HG03575 (cell line): Measurements from ENCODE around the gene PTPRA.

Experiments
- ATAC-seq: cut with Tn5 transposase; IDR thresholded peaks from one replicate; pipeline ENCODE4 v1.9.1; 2021; ENCODE audit not compliant: unreplicated experiment, insufficient number of reproducible peaks, low FRiP score; ENCODE audit errors: extremely low read depth

Gene PTPRA

DNA sequence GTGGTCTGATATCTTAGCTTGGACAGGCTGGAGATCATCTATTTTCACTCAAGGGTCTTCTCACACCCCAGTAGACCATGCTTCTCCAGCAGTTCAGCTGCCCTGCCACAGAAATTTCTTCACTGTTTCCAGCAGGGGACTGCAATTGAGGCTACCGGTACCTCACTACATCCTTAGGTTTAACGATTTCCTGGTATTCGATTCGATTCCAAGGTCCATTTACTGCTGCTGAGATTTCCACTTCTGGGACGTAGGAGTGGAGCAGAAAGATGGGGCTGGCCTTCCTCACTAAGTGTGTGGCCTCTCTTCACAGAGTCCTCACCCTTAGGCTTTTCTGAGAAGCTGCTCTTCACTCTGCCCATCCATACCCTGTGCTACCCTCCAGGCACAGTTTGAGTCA lies 26.6 kb upstream of the PTPRA start:
- ATAC-seq: no peak

DNA sequence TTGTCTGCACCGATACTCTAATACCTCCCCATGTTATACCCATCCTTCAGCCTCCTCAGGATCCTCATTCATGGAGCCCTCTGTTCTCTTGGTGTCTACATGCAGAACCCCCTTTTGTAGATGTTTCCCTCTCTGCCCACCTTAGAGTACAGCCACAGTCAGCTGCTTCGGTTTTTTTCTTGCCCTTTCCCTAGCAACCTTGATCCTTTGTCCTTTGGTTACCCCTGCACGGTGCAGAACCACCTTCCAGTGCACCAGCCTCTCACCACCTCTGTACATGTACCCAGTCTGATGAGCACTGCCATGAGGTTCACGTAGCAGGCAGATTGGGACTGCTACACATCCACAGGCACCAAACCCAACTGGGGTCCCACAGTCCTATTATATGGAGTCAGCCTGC lies 25.5 kb upstream of the PTPRA start:
- no peak for ATAC-seq

DNA sequence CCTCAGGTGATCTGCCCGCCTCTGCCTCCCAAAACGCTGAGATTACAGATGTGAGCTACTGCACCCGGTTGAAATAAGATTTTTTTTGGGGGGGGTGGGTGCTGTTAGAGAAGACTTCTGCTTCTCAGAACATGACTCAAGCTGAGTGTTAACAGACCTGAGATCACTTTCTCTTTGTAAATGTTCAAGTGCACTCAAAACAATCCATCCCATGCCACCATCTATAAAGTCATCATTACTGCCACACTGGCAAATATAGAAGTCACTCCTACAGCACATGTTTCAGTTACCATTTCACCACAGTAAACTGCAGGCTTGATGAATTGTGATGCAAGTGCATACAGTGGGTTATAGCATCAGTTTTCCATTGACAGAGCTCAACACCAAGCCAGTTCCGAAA lies 23.8 kb upstream of the PTPRA start:
- no peak for ATAC-seq

DNA sequence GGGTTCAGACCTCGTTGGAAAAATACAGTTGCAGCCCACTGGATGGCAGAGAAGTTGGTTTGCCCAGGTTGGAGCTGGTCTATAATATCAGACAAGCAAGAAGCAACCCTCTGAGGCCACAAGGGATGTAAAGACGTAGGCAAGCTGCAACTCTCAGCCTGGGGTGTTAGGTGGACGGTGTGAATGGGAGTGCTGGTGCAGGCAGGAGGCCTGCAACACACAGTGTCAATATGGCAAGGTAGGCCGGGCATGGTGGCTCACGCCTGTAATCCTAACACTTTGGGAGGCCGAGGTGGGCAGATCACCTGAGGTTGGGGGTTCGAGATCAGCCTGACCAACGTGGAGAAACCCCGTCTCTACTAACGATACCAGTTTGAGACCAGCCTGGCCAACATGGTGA lies 22.2 kb upstream of the PTPRA start:
- no peak for ATAC-seq

DNA sequence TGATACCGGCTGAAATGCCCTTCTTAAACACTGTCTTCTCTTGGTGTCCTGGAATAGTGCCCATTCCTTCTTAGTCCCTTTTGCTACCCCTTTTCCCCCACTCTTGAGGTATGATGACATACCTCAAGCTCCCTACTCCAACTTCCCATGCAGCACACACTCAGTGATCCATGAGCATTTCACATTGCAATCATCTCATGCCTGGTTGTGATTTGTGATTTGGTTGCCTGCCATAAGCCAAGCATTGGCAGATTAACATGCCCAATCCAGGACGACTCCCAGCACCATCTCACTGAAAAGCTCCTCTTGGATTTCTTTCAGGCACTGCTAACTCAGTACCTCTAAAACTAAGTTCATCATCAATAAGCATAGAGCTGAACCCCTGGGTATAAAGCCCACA lies 14.7 kb upstream of the PTPRA start:
- no peak for ATAC-seq

DNA sequence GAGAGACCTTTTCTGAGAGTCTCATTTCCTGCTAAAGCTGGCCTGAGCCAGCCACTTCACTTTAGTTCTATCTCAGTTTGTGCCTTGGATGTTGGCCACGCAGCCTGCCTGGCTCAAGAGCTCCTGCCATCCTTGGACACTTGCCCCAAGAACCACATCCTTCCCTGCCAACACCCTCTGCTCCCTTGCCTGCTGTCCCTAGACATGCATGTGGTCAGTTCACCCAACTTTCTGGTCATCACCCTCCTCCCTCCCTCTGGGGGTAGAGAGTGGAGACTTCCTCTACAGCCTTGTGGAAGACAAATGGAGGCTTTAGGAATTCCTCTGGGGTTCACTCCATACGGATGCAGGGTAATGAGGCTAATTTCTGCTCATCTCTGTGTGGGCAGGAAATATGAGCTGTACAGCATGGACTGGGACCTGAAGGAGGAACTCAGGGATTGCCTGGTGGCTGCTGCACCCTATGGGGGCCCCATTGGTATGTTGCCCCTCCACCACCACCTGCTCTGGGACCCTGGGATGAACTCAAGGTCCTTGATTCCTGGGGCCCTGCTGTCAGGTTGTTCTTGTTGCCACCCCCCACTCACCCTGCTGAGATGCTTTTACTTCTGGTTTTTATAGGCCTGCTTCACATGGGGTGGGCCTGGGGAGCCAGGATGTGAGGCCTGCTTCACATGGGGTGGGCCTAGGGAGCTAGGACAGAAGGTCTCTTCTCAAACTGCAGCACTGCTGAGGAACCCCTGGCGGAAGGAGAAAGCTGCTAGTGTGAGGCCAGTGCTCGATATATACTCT lies 13.8 kb upstream of the PTPRA start:
- no peak for ATAC-seq

DNA sequence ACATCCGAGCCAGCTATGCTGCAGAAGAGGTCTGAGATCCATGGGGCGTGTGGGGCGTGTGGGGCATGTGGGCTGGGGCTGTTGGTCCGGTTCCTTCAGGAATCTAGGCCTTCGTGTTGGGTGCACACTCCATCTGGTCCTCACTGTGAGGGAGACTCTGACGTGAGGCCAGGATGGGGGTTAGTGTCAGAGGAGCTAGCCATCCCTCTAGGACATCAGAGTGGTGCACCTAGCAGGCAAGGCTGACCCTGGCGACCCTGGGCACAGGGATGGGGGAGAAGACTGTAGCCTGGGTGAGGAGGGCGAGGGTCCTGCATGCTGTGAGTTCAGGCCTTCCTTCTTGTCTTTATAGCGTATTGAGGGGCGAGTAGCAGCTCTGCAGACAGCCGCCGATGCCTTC lies 8.7 kb upstream of the PTPRA start:
- no peak for ATAC-seq

DNA sequence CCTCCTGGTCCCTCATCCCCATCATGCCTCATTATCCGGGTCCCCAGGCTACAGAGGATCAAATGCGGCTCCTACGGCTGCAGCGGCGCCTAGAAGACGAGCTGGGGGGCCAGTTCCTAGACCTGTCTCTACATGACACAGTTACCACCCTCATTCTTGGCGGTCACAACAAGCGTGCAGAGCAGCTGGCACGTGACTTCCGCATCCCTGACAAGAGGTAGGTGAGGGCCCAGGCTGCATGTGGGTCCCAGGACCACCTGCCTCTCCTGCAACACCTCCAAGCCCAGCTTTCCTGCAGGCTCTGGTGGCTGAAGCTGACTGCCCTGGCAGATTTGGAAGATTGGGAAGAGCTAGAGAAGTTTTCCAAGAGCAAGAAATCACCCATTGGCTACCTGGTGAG lies 8.2 kb upstream of the PTPRA start:
- no peak for ATAC-seq

DNA sequence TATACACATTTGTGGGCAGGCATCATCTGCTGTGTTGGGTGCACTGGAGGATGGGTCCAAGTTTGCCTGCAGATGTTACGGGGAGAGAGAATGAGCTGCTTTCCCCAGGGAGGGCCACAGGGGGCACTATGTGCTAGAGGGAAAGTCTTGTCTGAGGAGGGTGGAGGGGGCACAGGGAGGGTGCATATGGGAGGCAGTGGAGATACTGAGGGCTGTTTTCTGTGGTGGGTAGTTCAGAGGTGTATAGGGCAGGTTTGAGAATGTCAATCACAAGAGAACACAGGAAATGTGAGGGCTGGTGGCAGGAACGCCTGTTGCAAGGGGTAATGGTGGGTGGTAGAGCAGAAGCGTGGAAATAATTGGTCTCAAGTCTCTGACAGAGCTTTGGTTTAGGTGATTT lies 7.7 kb upstream of the PTPRA start:
- ATAC-seq: no peak

DNA sequence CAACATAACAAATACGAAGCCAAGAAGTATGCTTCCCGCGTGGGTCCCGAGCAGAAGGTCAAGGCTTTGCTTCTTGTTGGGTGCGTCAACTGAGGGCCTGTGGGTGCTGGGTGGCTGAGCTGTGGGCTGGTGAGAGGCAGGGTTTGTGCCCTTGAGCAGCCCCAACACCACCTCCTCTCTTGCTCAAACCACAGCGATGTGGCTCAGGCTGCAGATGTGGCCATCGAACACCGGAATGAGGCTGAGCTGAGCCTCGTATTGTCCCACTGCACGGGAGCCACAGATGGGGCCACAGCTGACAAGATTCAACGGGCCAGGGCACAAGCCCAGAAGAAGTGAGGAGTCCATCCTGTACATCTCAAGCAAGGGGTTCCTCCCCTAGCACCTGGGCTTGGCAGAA lies 7.0 kb upstream of the PTPRA start:
- no peak for ATAC-seq

DNA sequence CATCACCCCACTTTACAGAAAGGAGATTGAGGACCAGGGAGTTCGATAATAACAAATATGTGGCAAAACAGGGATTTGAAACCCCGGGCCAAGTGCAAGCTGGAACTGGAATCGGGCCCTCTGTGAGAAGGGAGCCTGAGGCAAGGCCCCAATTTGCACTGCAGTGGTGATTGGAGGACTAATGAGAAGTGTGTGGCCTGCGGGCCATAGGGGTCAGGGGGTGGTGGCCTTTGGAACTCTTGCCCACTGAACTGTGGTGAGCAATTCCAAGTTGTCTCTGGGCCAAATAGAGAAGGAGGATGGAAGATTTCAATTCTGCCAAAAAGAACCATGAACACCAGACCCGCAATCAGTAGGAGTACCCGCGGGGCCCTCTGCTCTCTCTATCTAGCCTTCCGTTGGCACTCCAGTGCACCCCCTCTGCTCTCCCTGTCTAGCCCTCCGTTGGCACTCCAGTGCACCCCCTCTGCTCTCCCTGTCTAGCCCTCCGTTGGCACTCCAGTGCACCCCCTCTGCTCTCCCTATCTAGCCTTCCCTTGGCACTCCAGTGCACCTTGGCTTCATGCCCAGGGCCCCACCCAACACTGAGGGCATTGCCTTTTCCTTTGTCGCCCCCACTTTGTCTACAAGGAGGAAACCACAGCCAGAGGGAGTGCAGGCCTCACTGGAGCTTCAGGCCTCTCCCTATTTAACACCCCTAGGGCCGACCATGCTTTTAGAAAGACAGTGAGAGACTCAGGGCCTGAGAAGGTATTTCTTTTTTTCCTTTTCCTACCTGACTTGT lies 6.0 kb upstream of the PTPRA start:
- ATAC-seq: no peak

DNA sequence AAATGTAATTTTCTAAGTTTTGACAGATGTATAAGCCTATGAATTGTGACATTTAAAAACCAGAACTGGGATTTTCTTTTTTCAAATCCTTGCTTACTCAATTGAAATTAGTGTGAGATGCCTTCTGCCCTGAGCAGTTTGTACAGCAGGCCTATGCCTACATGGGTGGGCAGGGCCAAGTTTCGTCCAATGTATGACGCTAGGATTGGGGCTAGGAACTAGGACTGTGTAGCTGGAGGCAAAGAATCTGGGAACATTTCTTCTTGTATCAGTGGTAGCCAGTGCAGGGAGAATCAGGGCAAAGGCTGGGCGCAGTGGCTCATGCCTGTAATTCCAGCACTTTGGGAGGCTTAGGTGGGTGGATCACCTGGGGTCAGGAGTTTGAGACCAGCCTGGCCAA lies 3.9 kb upstream of the PTPRA start:
- ATAC-seq: no peak

DNA sequence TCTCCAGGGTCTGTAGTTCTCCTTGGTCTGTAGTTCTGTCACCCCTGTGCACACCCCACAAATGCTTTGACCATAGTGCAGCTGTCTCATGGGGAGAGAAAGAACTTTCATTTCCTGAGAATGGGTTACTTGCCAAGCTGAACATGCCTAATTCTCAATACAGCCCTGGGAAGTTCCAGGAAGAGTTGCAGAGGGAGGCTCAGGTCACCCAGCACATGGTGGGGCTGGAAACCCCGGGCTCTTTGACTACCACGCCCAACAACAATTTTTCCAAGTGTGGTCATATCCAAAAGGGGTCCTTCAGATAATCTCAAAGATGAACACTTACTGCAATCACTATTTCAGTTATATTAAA lies 2.2 kb upstream of the PTPRA start:
- no peak for ATAC-seq

DNA sequence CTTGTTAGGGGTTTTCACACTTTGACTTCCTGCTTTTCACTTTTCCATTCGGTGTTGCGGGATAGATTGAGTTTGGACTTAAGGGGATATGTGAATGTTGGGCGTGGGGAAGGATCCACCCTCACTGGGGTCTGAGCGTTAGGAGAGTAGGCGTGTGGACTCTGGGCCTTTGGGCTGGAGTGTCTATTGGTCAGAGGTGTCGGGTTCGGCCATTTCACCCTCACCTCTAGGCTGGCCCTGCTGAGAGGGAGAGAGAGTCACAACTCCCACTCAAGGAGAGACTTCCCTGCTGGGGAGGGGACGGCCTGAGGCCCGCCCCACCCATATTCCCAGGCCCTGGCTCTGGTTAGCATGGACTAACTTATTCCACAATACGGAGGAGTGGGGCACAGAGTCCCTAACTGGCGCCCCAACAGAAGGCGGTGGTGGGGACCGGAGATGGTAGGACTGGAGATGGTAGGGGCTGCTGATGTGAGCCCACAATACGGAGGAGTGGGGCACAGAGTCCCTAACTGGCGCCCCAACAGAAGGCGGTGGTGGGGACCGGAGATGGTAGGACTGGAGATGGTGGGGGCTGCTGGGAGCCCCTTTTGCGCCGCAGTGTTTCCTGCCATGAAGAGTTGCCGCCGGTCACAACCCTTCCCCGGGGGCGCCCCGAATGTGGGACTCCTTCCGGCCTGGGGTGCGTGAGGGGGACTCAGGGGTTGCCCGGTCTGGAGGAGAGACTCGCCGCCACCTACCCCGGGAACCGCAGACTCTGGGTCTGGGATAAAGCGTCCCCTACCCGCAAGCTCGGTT lies 1.4 kb upstream of the PTPRA start:
- ATAC-seq: no peak

DNA sequence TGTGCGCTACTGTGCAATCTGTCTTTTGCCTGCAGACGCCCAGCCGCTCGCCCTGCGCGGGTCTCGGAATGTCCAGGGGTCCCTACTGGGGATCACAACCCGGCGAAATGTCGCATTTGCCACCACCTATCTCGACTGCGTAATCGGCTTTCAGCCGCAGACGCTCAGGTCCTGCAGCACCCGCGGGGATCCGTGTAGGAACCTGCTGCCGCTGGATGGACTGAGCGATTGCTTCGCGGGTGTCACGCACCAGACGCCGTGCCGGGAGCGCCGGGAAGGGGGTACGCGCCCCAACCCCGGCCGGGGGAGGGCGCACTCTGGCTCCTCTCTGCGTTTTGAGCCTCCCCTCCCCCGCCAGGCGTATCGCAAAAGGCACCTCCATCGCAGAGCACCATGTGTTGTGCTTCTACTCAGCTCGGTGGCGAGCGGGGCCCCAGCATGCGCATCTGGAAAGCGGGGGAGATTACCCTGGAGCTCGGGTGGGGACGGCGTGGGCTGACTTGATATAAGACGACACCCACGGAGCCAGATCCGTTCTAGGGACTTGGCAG lies 747 bp upstream of the PTPRA start:
- ATAC-seq: no peak

DNA sequence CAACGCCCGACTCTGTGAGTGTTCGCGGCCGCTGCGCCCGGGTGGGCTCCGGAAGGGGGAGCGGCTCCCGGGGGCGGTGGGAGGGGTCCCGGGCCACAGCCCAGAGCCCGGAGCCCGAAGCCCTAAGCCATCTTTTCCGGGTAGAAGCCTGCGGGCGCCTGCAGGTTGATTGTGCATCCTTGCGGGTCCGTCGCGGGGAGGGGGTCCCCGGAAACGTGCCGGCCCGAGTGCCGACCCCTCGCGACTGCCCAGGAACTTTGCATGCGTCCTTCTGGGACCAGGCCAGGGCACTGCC lies 413 bp downstream of the PTPRA start:
- ATAC-seq: no peak

DNA sequence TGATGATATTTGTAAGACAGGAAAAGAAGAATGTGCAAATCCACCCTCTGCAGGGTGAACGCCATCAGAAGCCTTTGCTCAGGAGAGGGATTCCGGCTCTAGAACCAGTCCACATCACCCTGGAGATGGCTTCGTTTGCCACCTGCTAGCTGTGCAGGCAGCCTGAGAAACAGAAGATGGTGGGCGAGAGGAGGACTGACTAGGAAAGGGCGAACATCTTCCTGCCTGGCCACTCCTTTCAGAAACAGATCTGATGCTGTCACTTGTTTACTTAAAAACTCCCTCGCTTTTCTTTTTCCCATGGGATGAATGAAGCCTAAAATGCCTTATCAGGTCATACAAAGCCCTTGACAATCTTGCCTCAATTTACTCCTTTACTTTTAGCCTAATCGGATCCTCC lies 1.2 kb downstream of the PTPRA start:
- ATAC-seq: no peak

DNA sequence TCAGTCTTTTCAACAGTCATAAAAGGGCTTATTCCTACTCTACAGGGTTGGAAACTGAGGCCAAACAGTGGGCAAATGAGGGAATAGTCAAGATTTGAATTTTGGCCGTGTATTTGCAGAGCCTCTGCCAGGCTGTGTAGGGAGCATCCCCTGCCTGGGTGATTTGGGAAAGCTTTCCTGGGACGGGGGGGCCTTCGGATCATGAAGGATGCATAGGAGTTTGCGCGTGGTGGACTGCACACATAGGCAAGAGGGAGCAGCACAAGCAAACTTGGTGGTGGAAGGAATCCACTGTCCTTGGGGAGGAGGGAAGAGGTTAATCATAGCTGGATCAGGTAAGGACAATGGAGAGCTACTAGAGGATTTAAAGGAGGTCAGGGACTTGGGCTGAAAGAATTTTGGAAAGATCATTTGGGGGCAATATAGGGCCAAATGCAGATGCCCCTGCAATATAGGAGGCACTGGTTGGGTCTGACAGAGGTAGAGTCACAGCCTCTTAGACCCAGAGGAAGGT lies 2.5 kb downstream of the PTPRA start:
- no peak for ATAC-seq

DNA sequence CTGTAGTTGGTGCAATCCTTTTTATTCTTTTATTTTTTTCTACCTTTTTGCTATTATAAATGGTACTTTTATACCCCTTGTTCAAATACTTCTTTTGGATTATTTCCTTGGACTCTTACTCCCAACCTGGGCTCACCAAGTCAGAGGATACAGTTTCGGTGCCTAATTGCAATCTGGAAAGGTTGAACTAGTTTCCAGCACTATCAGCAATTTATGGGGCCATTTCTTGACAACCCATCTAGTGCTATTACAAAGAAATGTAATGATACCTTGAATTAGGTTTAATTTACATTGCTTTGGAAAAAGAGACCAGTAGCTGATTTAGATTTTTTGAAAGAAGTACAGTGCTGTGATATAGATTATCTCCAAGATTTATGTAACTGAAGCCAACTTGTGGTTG lies 5.2 kb downstream of the PTPRA start:
- no peak for ATAC-seq

DNA sequence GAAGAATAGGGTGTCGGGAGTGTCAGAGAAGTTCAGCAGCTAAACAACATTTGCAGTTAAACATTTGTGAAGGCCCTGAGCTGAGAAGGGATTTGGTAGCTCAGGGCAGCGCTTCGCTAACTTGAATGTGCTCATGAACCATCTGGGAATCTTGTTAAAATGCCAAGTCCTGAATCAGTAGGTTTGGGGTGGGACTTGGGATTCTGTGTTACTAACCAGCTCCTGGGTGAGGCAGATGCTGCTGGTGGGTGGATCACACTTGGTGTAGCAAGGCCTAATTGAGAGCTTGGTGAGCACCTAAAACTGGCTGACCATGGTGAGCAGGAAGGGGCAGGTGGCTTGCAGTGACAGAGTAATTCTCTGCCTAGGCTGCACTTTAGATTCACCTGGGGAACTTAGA lies 5.9 kb downstream of the PTPRA start:
- no peak for ATAC-seq
